NT2/D1 (cell line): ENCODE data around the gene SLC35F3.

Experiments used
- DNase-seq: peaks from one replicate; pipeline ENCODE4 v3.0.0-alpha.2; 2011; ENCODE audit warnings: low read depth, low spot score
- H3K27me3 ChIP-seq: 2 replicates; pipeline ENCODE4 v1.6.0; 2011; ENCODE audit warnings: mild to moderate bottlenecking; ENCODE audit not compliant: insufficient read length, insufficient read depth
- H3K36me3 ChIP-seq: 2 replicates; pipeline ENCODE4 v1.6.1; 2011; ENCODE audit warnings: mild to moderate bottlenecking, low read length, mixed read lengths; ENCODE audit not compliant: insufficient read depth, insufficient read length
- H3K4me1 ChIP-seq: 2 replicates; pipeline ENCODE4 v1.5.1; 2011; ENCODE audit not compliant: insufficient read depth, insufficient read length
- H3K4me3 ChIP-seq: 2 replicates; pipeline ENCODE4 v1.5.1; 2011; ENCODE audit warnings: low read depth; ENCODE audit not compliant: insufficient read length
- H3K9ac ChIP-seq: 2 replicates; pipeline ENCODE4 v1.6.0; 2011; ENCODE audit warnings: low read depth; ENCODE audit not compliant: insufficient read length
- H3K9me3 ChIP-seq: 2 replicates; pipeline ENCODE4 v1.5.1; 2011; ENCODE audit warnings: mild to moderate bottlenecking, low read length; ENCODE audit not compliant: insufficient read depth
- SUZ12 ChIP-seq: IDR thresholded peaks from 2 replicates; pipeline ENCODE4 v1.6.1; 2011; ENCODE audit not compliant: insufficient read length, insufficient read depth; ENCODE audit errors: extremely low read depth
- YY1 ChIP-seq: IDR thresholded peaks from 2 replicates; pipeline ENCODE4 v1.6.1; 2011; ENCODE audit not compliant: insufficient read length, insufficient read depth
- ZNF274 ChIP-seq: IDR thresholded peaks from 2 replicates; pipeline ENCODE4 v1.6.1; 2011; ENCODE audit warnings: mild to moderate bottlenecking, low read depth, low read length

Gene SLC35F3

GRCh38 chr1:234316937-234317336 is 412.5 kb downstream of the SLC35F3 start:
- DNase-seq = no peak
- no peaks in the 10 kb centered on the region for H3K9me3 ChIP-seq
- peaks cover 5% of the 10 kb centered on the region for H3K4me1 ChIP-seq
- H3K4me3 ChIP-seq = no peak overlapping the region
- TF ChIP-seq YY1 (no peak), SUZ12 (no peak), ZNF274 (no peak)
- no peak overlapping the region for H3K9ac ChIP-seq
- H3K36me3 ChIP-seq = no peaks in the 10 kb centered on the region
- no peaks in the 10 kb centered on the region for H3K27me3 ChIP-seq

- TF ChIP-seq SUZ12 (no peak), YY1 (no peak), ZNF274 (no peak)
- H3K36me3 ChIP-seq = no peaks in the 10 kb centered on the region
- H3K9ac ChIP-seq = no peak overlapping the region
- no peaks in the 10 kb centered on the region for H3K9me3 ChIP-seq
- H3K4me3 ChIP-seq = no peak overlapping the region
- no peaks in the 10 kb centered on the region for H3K27me3 ChIP-seq
- peaks cover 5% of the 10 kb centered on the region for H3K4me1 ChIP-seq
- no peak for DNase-seq
Measured at GRCh38 chr1:234320069-234320468, 415.6 kb downstream of the SLC35F3 start.

- H3K4me3 ChIP-seq = no peak overlapping the region
- H3K9me3 ChIP-seq = no peaks in the 10 kb centered on the region
- H3K27me3 ChIP-seq = peaks cover 4% of the 10 kb centered on the region
- no peaks in the 10 kb centered on the region for H3K36me3 ChIP-seq
- no peak for TF ChIP-seq YY1
- TF ChIP-seq SUZ12 = no peak
- no peak for TF ChIP-seq ZNF274
- H3K9ac ChIP-seq = no peak overlapping the region
- no peak for DNase-seq
- H3K4me1 ChIP-seq = peaks cover 5% of the 10 kb centered on the region
Measured at GRCh38 chr1:234320549-234320948, 416.1 kb downstream of the SLC35F3 start.

GRCh38 chr1:234321231-234321630 is 416.8 kb downstream of the SLC35F3 start:
- DNase-seq = no peak
- H3K4me3 ChIP-seq = no peak overlapping the region
- no peak overlapping the region for H3K9ac ChIP-seq
- H3K27me3 ChIP-seq = peaks cover 11% of the 10 kb centered on the region
- H3K9me3 ChIP-seq = no peaks in the 10 kb centered on the region
- H3K4me1 ChIP-seq = peaks cover 5% of the 10 kb centered on the region
- TF ChIP-seq ZNF274 (no peak), SUZ12 (no peak), YY1 (no peak)
- H3K36me3 ChIP-seq = no peaks in the 10 kb centered on the region

GRCh38 chr1:234322097-234322496 is 417.6 kb downstream of the SLC35F3 start:
- Histone ChIP-seq H3K4me3 (no peak overlapping the region), H3K9ac (no peak overlapping the region), H3K9me3 (no peaks in the 10 kb centered on the region), H3K27me3 (peaks cover 14% of the 10 kb centered on the region), H3K4me1 (no peaks in the 10 kb centered on the region), H3K36me3 (no peaks in the 10 kb centered on the region)
- DNase-seq = no peak
- TF ChIP-seq ZNF274 = no peak
- TF ChIP-seq SUZ12 = no peak
- no peak for TF ChIP-seq YY1

GRCh38 chr1:234322979-234323378 is 418.5 kb downstream of the SLC35F3 start:
- Histone ChIP-seq H3K27me3 (peaks cover 14% of the 10 kb centered on the region), H3K9me3 (no peaks in the 10 kb centered on the region), H3K36me3 (no peaks in the 10 kb centered on the region), H3K9ac (no peak overlapping the region), H3K4me3 (no peak overlapping the region), H3K4me1 (no peaks in the 10 kb centered on the region)
- peak; percentile 65 for DNase-seq
- TF ChIP-seq SUZ12 (no peak), ZNF274 (no peak), YY1 (no peak)

GRCh38 chr1:234324821-234325220 is 420.3 kb downstream of the SLC35F3 start:
- Histone ChIP-seq H3K9me3 (no peaks in the 10 kb centered on the region), H3K9ac (no peak overlapping the region), H3K27me3 (peaks cover 14% of the 10 kb centered on the region), H3K4me3 (no peak overlapping the region), H3K36me3 (no peaks in the 10 kb centered on the region), H3K4me1 (no peaks in the 10 kb centered on the region)
- no peak for DNase-seq
- TF ChIP-seq SUZ12 = no peak

GRCh38 chr1:234325878-234326496 is 421.5 kb downstream of the SLC35F3 start:
- TF ChIP-seq ZNF274 = no peak
- TF ChIP-seq SUZ12 = no peak
- TF ChIP-seq YY1 = no peak
- Histone ChIP-seq H3K9me3 (no peaks in the 10 kb centered on the region), H3K4me1 (no peaks in the 10 kb centered on the region), H3K27me3 (peaks cover 14% of the 10 kb centered on the region), H3K36me3 (no peaks in the 10 kb centered on the region), H3K9ac (no peak overlapping the region), H3K4me3 (no peak overlapping the region)
- DNase-seq = no peak
